AG04449 (cell line): ENCODE measurements around the gene CHODL.

Experiments used
- CTCF ChIA-PET: fragments of 350-600 bp; formaldehyde crosslinking; extraction: SDS; loops from one replicate; lab custom pipeline; 2021; ENCODE audit warnings: antibody characterized with exemption; lab: Yijun Ruan, JAX
- POLR2A ChIA-PET: fragments of 400-600, 350-600 bp; formaldehyde crosslinking; extraction: SDS; loops from one replicate; lab custom pipeline; 2020; ENCODE audit warnings: antibody characterized with exemption, inconsistent platforms; lab: Yijun Ruan, JAX
- DNase-seq: peaks from one replicate; pipeline ENCODE4 v3.0.0-alpha.2; 2010; ENCODE audit warnings: low read depth, low spot score
- H3K4me3 ChIP-seq: 2 replicates; pipeline ENCODE4 v1.5.1; 2011; ENCODE audit warnings: low read depth, mild to moderate bottlenecking, control low read depth, low read length
- CTCF ChIP-seq: IDR thresholded peaks from one replicate; pipeline ENCODE4 v1.5.1; 2011; ENCODE audit warnings: mild to moderate bottlenecking, moderate library complexity, low read length, control low read depth, inconsistent platforms; ENCODE audit not compliant: insufficient read depth; ENCODE audit errors: missing control alignments

CHODL gene

GRCh38 chr21:18294100-18294499, 49.5 kb downstream of the CHODL start:
- no peak for DNase-seq
- ChIA-PET CTCF (no interaction called here), POLR2A (no interaction called here)
- TF ChIP-seq CTCF: no peak
- no peak overlapping the region for H3K4me3 ChIP-seq

GRCh38 chr21:18298228-18298627, 53.6 kb downstream of the CHODL start:
- H3K4me3 ChIP-seq: no peak overlapping the region
- no peak for TF ChIP-seq CTCF
- no peak for DNase-seq
- CTCF ChIA-PET: no interaction called here
- POLR2A ChIA-PET: no interaction called here
